PC-9 (cell line): Measurements from ENCODE around the gene IL4I1. TPM values are rescaled to one million over a fixed set of nuclear protein-coding genes. Genes with fewer than 3 reads are reported as not detected.

Experiments
- BruUV-seq: library from RNA; stranded (reverse); fragments of 400-500 nt; replicated peaks from 2 replicates; lab custom pipeline; 2021; lab: Mats Ljungman, UMichigan
- CTCF ChIA-PET: fragments of 300-600 bp; sonication (Branson Sonifier 250); formaldehyde crosslinking; loops from one replicate; lab custom pipeline; 2022; ENCODE audit warnings: antibody characterized with exemption; lab: Charles Lee
- POLR2A ChIA-PET: fragments of 300-600 bp; sonication (Branson Sonifier 250); formaldehyde crosslinking; loops from one replicate; lab custom pipeline; 2022; ENCODE audit warnings: antibody characterized with exemption; ENCODE audit not compliant: unreplicated experiment; lab: Charles Lee
- DNase-seq, 2 experiments: peaks; one replicate each; pipeline versions ENCODE4 v3.0.0 to v3.0.0-alpha.2; 2015 to 2022; ENCODE audit warnings: mixed read lengths in 1 of 2
- H2AFZ ChIP-seq: fragments of 200-600 bp; sonication (generic); 2 replicates; pipeline ENCODE4 v1.8.1; 2017; ENCODE audit warnings: antibody characterized with exemption
- H3F3A ChIP-seq: fragments of 200-600 bp; sonication (generic); 2 replicates; pipeline ENCODE4 v1.8.1; 2017; ENCODE audit warnings: antibody characterized with exemption, mild to moderate bottlenecking, low read depth; ENCODE audit not compliant: insufficient read depth
- H3K27ac ChIP-seq: fragments of 200-600 bp; sonication (generic); 2 replicates; pipeline ENCODE4 v1.6.1; 2016; ENCODE audit warnings: mixed run types
- H3K27me3 ChIP-seq: fragments of 200-600 bp; sonication (generic); 2 replicates; pipeline ENCODE4 v1.6.1; 2016; ENCODE audit warnings: low read depth, mixed run types; ENCODE audit not compliant: insufficient read depth
- H3K36me3 ChIP-seq: fragments of 200-600 bp; sonication (generic); 2 replicates; pipeline ENCODE4 v1.6.1; 2016; ENCODE audit warnings: low read depth, mixed run types
- H3K4me1 ChIP-seq: fragments of 200-600 bp; sonication (generic); replicated peaks from 2 replicates; pipeline ENCODE4 v1.6.1; 2016; ENCODE audit warnings: mixed run types; ENCODE audit not compliant: insufficient read depth
- H3K4me2 ChIP-seq: fragments of 200-600 bp; sonication (generic); 2 replicates; pipeline ENCODE4 v1.6.1; 2017; ENCODE audit warnings: mixed run types
- H3K4me3 ChIP-seq: fragments of 200-600 bp; sonication (generic); 2 replicates; pipeline ENCODE4 v1.6.1; 2016; ENCODE audit warnings: mixed run types
- H3K79me2 ChIP-seq: fragments of 200-600 bp; sonication (generic); 2 replicates; pipeline ENCODE4 v1.6.1; 2017; ENCODE audit warnings: low read depth, mixed run types
- H3K9me2 ChIP-seq: fragments of 200-600 bp; sonication (generic); 2 replicates; pipeline ENCODE4 v1.8.1; 2017; ENCODE audit warnings: mild to moderate bottlenecking; ENCODE audit not compliant: insufficient read depth
- H3K9me3 ChIP-seq: fragments of 200-600 bp; sonication (generic); 2 replicates; pipeline ENCODE4 v1.8.1; 2016; ENCODE audit warnings: low read depth; ENCODE audit not compliant: insufficient read depth
- H4K20me1 ChIP-seq: fragments of 200-600 bp; sonication (generic); 2 replicates; pipeline ENCODE4 v1.8.1; 2017; ENCODE audit not compliant: insufficient read depth
- CTCF ChIP-seq: fragments of 200-600 bp; sonication (generic); conservative IDR thresholded peaks from 2 replicates; pipeline ENCODE4 v1.6.1; 2017; ENCODE audit warnings: mixed run types, antibody characterized with exemption, mild to moderate bottlenecking, moderate library complexity
- EZH2 ChIP-seq: fragments of 200-600 bp; sonication (generic); IDR thresholded peaks from 2 replicates; pipeline ENCODE4 v1.8.0; 2017; ENCODE audit warnings: antibody characterized with exemption, low read depth
- intact Hi-C: fragments of 100-400 bp; cut with micrococcal nuclease; formaldehyde crosslinking; loops from one replicate; pipeline ENCODE4 v1.10.0; 2022; ENCODE audit not compliant: unreplicated experiment
- total RNA-seq: library from RNA; stranded (reverse); gene quantifications from 2 replicates; pipeline ENCODE4 v1.2.3, GENCODE V29; 2021

The IL4I1 gene
- total RNA-seq, 1 experiment from 2014 or later, result not detected

DNA sequence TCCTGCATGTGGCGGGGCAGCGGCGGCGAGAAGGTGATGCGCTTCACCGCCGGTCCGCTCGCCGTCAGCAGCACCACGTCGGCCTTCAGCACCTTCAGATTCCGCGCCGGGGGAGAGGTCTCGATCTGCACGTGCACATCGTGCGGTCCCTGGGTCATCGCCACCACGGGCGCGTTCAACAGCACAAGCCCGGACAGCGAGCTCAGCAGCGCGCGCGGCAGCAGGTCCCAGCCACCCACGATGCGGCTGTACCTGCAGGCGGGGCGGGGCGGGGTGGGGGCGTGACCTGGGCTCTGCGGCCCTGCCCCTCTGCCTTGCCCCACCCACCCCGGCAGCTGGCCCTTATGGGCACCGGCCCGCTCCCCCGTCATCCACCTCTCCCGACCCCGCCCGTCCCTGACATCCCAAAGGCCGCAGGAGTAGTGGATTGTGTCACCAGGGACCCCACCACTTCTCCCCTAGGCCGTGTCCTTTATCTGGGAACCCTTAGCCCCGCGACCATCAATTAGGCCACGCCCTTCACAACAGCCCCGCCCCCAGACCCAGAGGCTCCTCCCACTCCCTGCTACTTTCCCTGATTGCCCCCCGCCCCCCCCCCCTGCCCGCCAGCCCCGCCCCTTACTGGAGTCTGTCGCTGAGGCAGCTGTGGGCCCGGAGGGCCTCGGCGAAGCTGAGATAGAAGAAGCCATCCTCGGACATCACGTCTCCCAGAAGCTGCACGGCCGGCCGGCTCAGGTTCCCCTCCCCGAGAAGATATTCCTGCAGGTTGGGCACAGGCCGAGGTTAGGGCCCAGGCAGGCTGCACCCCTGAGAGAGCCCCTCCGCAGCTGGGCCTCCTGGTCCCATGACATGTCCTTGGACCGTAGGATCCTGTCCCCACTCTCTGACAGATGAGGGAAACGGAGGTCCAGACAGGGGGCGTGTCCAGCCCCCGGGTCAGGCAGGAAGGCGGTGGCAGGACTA is 6.1 kb downstream of the IL4I1 start:
- no peaks in the 10 kb centered on the region for H3K27me3 ChIP-seq
- H3K79me2 ChIP-seq, result no peaks in the 10 kb centered on the region
- CTCF ChIA-PET, result no interaction called here
- peak overlapping the region; percentile 81 for H2AFZ ChIP-seq
- peak; percentile 44; the same call in 1 of the 2 replicates for TF ChIP-seq CTCF
- TF ChIP-seq EZH2, result no peak
- intact Hi-C loops, result no loop called here
- H3K9me2 ChIP-seq, result no peaks in the 10 kb centered on the region
- peak overlapping the region; percentile 57 for H3K4me3 ChIP-seq
- H3K9me3 ChIP-seq, result no peaks in the 10 kb centered on the region
- peak; percentile 35 to 69 for DNase-seq
- no peaks in the 10 kb centered on the region for H3K36me3 ChIP-seq
- H3K27ac ChIP-seq, result no peak overlapping the region
- peaks cover 21% of the 10 kb centered on the region; the same call in 1 of the 2 replicates for H3F3A ChIP-seq
- POLR2A ChIA-PET, result interaction anchor here (0.6 kb wide), 2 partner anchors 21 to 23 kb away, joined by 4 to 16 read pairs; no protein-coding TSS in a partner anchor
- BruUV-seq, result no TSS peak
- H3K4me2 ChIP-seq, result peak overlapping the region; percentile 93
- H3K4me1 ChIP-seq, result no peaks in the 10 kb centered on the region; the same call in 1 of the 2 replicates
- H4K20me1 ChIP-seq, result no peaks in the 10 kb centered on the region

- Histone ChIP-seq H3K27ac (no peak overlapping the region), H3K4me3 (peak overlapping the region; percentile 57), H3K9me3 (no peaks in the 10 kb centered on the region), H2AFZ (peak overlapping the region; percentile 81), H3K4me2 (peak overlapping the region; percentile 93), H3K27me3 (no peaks in the 10 kb centered on the region), H3K4me1 (no peaks in the 10 kb centered on the region; the same call in 1 of the 2 replicates), H3K9me2 (no peaks in the 10 kb centered on the region), H3K36me3 (no peaks in the 10 kb centered on the region), H4K20me1 (no peaks in the 10 kb centered on the region), H3F3A (peaks cover 29% of the 10 kb centered on the region; the same call in 1 of the 2 replicates), H3K79me2 (no peaks in the 10 kb centered on the region)
- TF ChIP-seq CTCF (peak; percentile 77), EZH2 (no peak)
- intact Hi-C loops, result no loop called here
- POLR2A ChIA-PET, result interaction anchor here (0.6 kb wide), 1 partner anchor 20 kb away, joined by 16 read pairs; no protein-coding TSS in a partner anchor
- BruUV-seq, result no TSS peak
- DNase-seq, result peak; percentile 34 to 74
- CTCF ChIA-PET, result no interaction called here
Measured at GRCh38 chr19:49889687-49890348, 6.9 kb downstream of the IL4I1 start.

GRCh38 chr19:49889038-49889686 is 7.5 kb downstream of the IL4I1 start:
- peaks cover 31% of the 10 kb centered on the region; the same call in 1 of the 2 replicates for H3F3A ChIP-seq
- peak in 1 of 2 experiments; percentile 28 for DNase-seq
- H3K27ac ChIP-seq, result no peak overlapping the region
- no peaks in the 10 kb centered on the region; the same call in 1 of the 2 replicates for H3K4me1 ChIP-seq
- H4K20me1 ChIP-seq, result no peaks in the 10 kb centered on the region
- no peaks in the 10 kb centered on the region for H3K27me3 ChIP-seq
- POLR2A ChIA-PET, result no interaction called here
- BruUV-seq, result no TSS peak
- no peaks in the 10 kb centered on the region for H3K79me2 ChIP-seq
- H3K9me2 ChIP-seq, result no peaks in the 10 kb centered on the region
- intact Hi-C loops, result no loop called here
- H3K36me3 ChIP-seq, result no peaks in the 10 kb centered on the region
- H2AFZ ChIP-seq, result no peak overlapping the region
- no peaks in the 10 kb centered on the region for H3K9me3 ChIP-seq
- TF ChIP-seq CTCF, result no peak
- no peak for TF ChIP-seq EZH2
- CTCF ChIA-PET, result no interaction called here
- H3K4me3 ChIP-seq, result no peak overlapping the region
- H3K4me2 ChIP-seq, result no peak overlapping the region
